ENCODE results near the gene SLC41A3.
"Not testable (repeated sequence)": the region's sequence is repeated elsewhere in the genome, so short reads cannot be mapped to it uniquely, and the experiment has no call there.

SLC41A3 gene

GRCh38 chr3:126003447-126004190, 80.3 kb downstream of the SLC41A3 start:
- no peak for DNase-seq (ENCODE audit: low read depth in 2 of 2)

GRCh38 chr3:126002189-126002588, 81.7 kb downstream of the SLC41A3 start:
- DNase-seq (ENCODE audit: low read depth in 2 of 2), result no peak

GRCh38 chr3:125996751-125997150, 87.2 kb downstream of the SLC41A3 start:
- DNase-seq (ENCODE audit: low read depth in 2 of 2), result not testable (repeated sequence)

- peak; percentile 25 to 66 for DNase-seq (ENCODE audit: low read depth in 2 of 2)
Observed at GRCh38 chr3:125990253-125990970, 93.5 kb downstream of the SLC41A3 start.

- DNase-seq (ENCODE audit: low read depth in 2 of 2), result not testable (repeated sequence)
Observed at GRCh38 chr3:125984951-125985350, 99.0 kb downstream of the SLC41A3 start.

- DNase-seq (ENCODE audit: low read depth in 2 of 2), result not testable (repeated sequence)
Observed at GRCh38 chr3:125977104-125977503, 106.8 kb downstream of the SLC41A3 start.

GRCh38 chr3:125976003-125976390, 107.9 kb downstream of the SLC41A3 start:
- DNase-seq (ENCODE audit: low read depth in 2 of 2), result not testable (repeated sequence)

- not testable (repeated sequence) for DNase-seq (ENCODE audit: low read depth in 2 of 2)
Observed at GRCh38 chr3:125975245-125976002, 108.5 kb downstream of the SLC41A3 start.

- DNase-seq (ENCODE audit: low read depth in 2 of 2), result peak in 1 of 2 donors; percentile 16
Observed at GRCh38 chr3:125971997-125972944, 111.7 kb downstream of the SLC41A3 start.

GRCh38 chr3:125968701-125969592, 115.0 kb downstream of the SLC41A3 start, which contains the start of gene ROPN1B:
ROPN1B (plus strand) TSS chr3:125969178; CDS start chr3:125972055, 2,877 bp downstream.
- not testable (repeated sequence) for DNase-seq (ENCODE audit: low read depth in 2 of 2)

GRCh38 chr3:125968121-125968520, 115.8 kb downstream of the SLC41A3 start:
- not testable (repeated sequence) for DNase-seq (ENCODE audit: low read depth in 2 of 2)

GRCh38 chr3:125967156-125967555, 116.8 kb downstream of the SLC41A3 start:
- DNase-seq (ENCODE audit: low read depth in 2 of 2), result no peak

- DNase-seq (ENCODE audit: low read depth in 2 of 2), result no peak
Observed at GRCh38 chr3:125965505-125965904, 118.4 kb downstream of the SLC41A3 start.

GRCh38 chr3:125963834-125964233, 120.1 kb downstream of the SLC41A3 start:
- DNase-seq (ENCODE audit: low read depth in 2 of 2), result not testable (repeated sequence)

- no peak for DNase-seq (ENCODE audit: low read depth in 2 of 2)
Observed at GRCh38 chr3:125961289-125961589, 122.7 kb downstream of the SLC41A3 start.

- no peak for DNase-seq (ENCODE audit: low read depth in 2 of 2)
Observed at GRCh38 chr3:125960456-125961288, 123.3 kb downstream of the SLC41A3 start.

GRCh38 chr3:125960066-125960424, 123.9 kb downstream of the SLC41A3 start:
- DNase-seq (ENCODE audit: low read depth in 2 of 2), result no peak

- no peak for DNase-seq (ENCODE audit: low read depth in 2 of 2)
Observed at GRCh38 chr3:125959317-125960065, 124.4 kb downstream of the SLC41A3 start.
